ENCODE measurements around the gene TNXB.
"Not testable (repeated sequence)": the region's sequence is repeated elsewhere in the genome, so short reads cannot be mapped to it uniquely, and the experiment has no call there.

Gene TNXB

DNA sequence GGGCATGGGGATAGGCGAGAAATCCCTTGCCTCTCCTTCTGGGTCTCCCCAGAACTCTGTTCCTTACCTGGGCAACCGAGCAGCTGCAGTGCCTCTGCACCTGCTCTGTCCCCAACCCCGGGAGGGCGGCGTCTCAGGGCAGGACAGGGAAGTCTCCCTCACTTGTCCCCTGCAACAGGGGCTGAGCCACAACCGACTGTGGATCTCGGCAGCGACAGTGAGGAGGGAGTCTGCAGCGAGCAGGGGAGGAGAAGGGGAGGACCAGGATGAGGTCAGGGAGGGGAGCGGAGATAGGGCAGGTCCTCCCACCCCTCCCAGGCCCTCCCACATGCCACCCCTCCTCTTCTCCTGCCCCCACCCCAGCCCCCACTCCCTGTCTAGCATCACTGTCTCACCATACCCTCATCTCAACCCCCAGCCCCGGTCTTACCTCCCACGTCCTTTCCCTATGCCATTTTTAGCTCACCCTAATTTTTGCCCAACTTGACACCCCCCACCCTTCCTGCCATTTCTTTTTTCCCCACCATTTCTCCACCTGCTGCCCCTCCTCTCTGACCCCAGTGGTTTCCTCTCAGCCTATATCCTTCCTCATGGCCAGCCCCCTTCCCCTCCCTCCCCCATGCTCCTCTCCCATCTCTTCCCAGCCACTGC lies at the start of gene TNXB:
TNXB (minus strand) TSS at position 225 of the 651 bp plus-strand sequence. CDS start 11,140 bp downstream, outside the sequence.
- no peak for DNase-seq (ENCODE audit: low spot score)

- no peak for DNase-seq (ENCODE audit: low spot score)
Measured at GRCh38 chr6:32158052-32158451, 48.9 kb upstream of the TNXB start.

- DNase-seq (ENCODE audit: low spot score) = no peak
Measured at GRCh38 chr6:32156891-32157290, 47.8 kb upstream of the TNXB start.

DNA sequence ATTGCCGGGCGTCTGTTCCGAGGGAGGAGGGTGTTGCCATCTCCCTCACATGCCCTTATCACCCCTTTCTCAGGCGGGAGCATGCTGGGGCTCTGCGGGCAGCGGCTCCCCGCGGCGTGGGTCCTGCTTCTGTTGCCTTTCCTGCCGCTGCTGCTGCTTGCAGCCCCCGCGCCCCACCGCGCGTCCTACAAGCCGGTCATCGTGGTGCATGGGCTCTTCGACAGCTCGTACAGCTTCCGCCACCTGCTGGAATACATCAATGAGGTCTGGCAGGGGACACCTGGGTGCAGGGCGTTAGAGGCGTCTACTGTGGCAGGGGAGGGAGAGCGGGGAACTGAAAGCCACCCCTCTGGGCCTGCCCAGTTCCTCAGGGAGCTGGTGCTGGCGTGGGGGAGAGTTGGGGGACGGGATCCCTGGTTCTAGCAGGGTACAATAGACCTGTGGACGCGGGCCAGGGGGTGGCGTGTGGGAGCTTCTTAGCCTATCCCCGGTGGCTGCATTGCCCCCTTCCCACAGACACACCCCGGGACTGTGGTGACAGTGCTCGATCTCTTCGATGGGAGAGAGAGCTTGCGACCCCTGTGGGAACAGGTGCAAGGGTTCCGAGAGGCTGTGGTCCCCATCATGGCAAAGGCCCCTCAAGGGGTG lies 45.5 kb upstream of the TNXB start:
- DNase-seq (ENCODE audit: low spot score) = peak; percentile 74

- peak; percentile 89 for DNase-seq (ENCODE audit: low spot score)
Measured at GRCh38 chr6:32153564-32154513, 44.7 kb upstream of the TNXB start, which contains the start of gene PPT2. PPT2 (plus strand) TSS chr6:32154141; CDS start chr6:32154595, 454 bp downstream.

DNA sequence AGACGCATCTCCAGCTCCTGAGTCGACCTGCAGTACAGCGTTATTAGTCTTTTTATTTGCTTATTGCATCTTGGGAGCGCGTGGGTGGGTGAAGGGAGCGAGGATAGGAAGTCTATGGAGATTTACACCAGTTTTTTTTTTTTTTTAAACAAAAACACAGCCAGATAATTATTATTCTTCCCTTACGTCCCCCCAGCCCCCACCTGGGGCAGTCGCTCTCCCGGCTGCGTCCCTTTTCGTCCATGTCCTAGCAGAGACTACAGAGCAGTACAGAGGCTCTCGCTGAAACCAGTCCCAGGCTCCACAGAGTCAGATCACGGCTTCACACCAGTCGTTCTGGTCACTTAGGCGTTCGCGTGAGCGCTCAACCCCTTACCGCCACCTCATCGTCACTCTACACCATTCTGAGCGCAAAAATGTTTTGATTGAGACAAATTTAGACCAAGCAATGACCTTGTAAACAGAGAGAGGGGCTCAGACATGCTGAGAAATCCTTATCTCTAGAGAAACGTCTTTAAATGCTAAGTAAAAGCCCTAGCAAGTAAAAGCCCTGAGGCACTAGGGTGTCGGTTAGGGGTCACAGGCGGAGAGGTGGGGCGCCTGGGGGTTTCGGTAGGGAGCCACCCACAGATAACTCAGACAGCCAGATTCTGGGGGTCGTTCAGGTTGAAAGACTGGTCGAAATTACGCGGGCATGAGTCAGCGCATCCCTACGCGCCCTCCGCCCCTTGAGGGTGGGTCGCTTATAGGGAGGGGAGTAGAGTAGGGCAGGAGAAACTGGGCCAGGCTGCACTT lies 43.8 kb upstream of the TNXB start:
- peak; percentile 70 for DNase-seq (ENCODE audit: low spot score)

GRCh38 chr6:32151863-32152768 lies 43.0 kb upstream of the TNXB start, which contains the start of gene PRRT1:
PRRT1 (minus strand) TSS chr6:32151939; CDS start chr6:32151827, 112 bp downstream.
- DNase-seq (ENCODE audit: low spot score) = peak; percentile 57

GRCh38 chr6:32151181-32151862 lies 42.2 kb upstream of the TNXB start:
- DNase-seq (ENCODE audit: low spot score) = no peak

- peak; percentile 55 for DNase-seq (ENCODE audit: low spot score)
Measured at GRCh38 chr6:32149932-32150870, 41.1 kb upstream of the TNXB start.

GRCh38 chr6:32149092-32149755 lies 40.1 kb upstream of the TNXB start:
- DNase-seq (ENCODE audit: low spot score) = no peak

GRCh38 chr6:32148289-32149091 lies 39.4 kb upstream of the TNXB start:
- peak; percentile 88 for DNase-seq (ENCODE audit: low spot score)

- DNase-seq (ENCODE audit: low spot score) = no peak
Measured at GRCh38 chr6:32147401-32148132, 38.4 kb upstream of the TNXB start.

GRCh38 chr6:32146687-32147086 lies 37.5 kb upstream of the TNXB start:
- DNase-seq (ENCODE audit: low spot score) = no peak

DNA sequence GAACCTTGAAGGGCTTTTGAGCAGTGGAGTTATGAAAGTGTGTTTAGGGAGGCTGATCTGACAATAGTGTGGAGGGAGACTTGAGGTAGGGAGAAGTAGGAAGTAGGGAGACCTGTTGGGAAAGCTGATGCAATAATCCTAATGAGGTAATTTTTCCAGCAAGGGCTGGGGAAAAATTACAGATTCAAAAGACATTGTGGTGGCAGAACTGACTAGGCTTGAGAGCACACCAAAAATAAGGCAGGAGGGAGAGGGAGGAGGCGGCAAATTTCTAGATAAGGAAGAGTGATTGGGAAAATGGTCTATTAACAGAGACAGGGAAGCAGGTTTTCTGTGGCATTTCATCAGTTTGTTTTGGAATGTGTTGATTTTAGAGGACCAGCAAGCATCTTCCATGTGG lies 37.1 kb upstream of the TNXB start:
- DNase-seq (ENCODE audit: low spot score) = no peak

DNA sequence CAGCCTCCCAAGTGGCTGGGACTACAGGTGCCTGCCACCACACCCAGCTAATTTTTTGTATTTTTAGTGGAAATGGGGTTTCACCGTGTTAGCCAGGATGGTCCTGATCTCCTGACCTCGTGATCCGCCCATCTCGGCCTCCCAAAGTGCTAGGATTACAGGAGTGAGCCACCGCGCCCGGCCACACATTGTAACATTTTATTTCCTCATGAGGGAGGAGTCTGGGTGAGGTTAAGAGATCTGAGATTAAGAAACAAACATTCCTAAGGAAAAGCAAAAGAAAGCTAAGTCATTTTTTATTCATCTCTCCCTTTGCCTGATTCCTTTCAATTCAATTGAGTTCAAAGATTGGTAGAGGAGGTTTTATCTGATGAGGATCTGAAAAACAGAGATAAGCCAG lies 35.1 kb upstream of the TNXB start:
- not testable (repeated sequence) for DNase-seq (ENCODE audit: low spot score)

- DNase-seq (ENCODE audit: low spot score) = no peak
Measured at GRCh38 chr6:32140420-32141046, 31.4 kb upstream of the TNXB start.

Data from ecto neural progenitor cell (in vitro differentiated cells).